RWPE2 (cell line): ENCODE results near the gene YY1.

Source experiments
- ATAC-seq: fragments of 200-7000 bp; cut with Tn5 transposase; 3 replicates; pipeline ENCODE4 v1.9.1; 2021; ENCODE audit warnings: low read depth
- DNase-seq: peaks from one replicate; pipeline ENCODE4 v3.0.0-alpha.2; 2020; ENCODE audit warnings: low spot score
- H3K27ac ChIP-seq: fragments of 450-650 bp; 2 replicates; pipeline ENCODE4 v1.5.1; 2017; ENCODE audit warnings: mild to moderate bottlenecking; ENCODE audit not compliant: poor library complexity, severe bottlenecking
- H3K27me3 ChIP-seq: fragments of 250-450 bp; sonication (Bioruptor Pico); 2 replicates; pipeline ENCODE4 v1.5.1; 2021; ENCODE audit warnings: mild to moderate bottlenecking, moderate library complexity; ENCODE audit not compliant: insufficient read depth, poor library complexity, severe bottlenecking
- H3K36me3 ChIP-seq: fragments of 250-450 bp; sonication (Bioruptor Pico); 2 replicates; pipeline ENCODE4 v1.5.1; 2020; ENCODE audit warnings: low read depth, mild to moderate bottlenecking, moderate library complexity
- H3K4me1 ChIP-seq: fragments of 250-450 bp; sonication (Bioruptor Pico); 2 replicates; pipeline ENCODE4 v1.5.1; 2021; ENCODE audit warnings: mild to moderate bottlenecking, moderate library complexity; ENCODE audit not compliant: insufficient read depth, poor library complexity, severe bottlenecking
- H3K4me3 ChIP-seq: fragments of 250-450 bp; sonication (Bioruptor Pico); 2 replicates; pipeline ENCODE4 v1.5.1; 2021; ENCODE audit warnings: mild to moderate bottlenecking, moderate library complexity; ENCODE audit not compliant: severe bottlenecking
- H3K9me3 ChIP-seq: fragments of 250-450 bp; sonication (Bioruptor Pico); 2 replicates; pipeline ENCODE4 v1.5.1; 2021; ENCODE audit warnings: mild to moderate bottlenecking, moderate library complexity; ENCODE audit not compliant: severe bottlenecking
- TF ChIP-seq, protein P1 (sequence below): fragments of 450-650 bp; IDR thresholded peaks from one replicate; pipeline ENCODE4 v1.5.1; 2017; ENCODE audit warnings: mild to moderate bottlenecking, moderate library complexity; ENCODE audit not compliant: poor library complexity, severe bottlenecking

The YY1 gene

DNA sequence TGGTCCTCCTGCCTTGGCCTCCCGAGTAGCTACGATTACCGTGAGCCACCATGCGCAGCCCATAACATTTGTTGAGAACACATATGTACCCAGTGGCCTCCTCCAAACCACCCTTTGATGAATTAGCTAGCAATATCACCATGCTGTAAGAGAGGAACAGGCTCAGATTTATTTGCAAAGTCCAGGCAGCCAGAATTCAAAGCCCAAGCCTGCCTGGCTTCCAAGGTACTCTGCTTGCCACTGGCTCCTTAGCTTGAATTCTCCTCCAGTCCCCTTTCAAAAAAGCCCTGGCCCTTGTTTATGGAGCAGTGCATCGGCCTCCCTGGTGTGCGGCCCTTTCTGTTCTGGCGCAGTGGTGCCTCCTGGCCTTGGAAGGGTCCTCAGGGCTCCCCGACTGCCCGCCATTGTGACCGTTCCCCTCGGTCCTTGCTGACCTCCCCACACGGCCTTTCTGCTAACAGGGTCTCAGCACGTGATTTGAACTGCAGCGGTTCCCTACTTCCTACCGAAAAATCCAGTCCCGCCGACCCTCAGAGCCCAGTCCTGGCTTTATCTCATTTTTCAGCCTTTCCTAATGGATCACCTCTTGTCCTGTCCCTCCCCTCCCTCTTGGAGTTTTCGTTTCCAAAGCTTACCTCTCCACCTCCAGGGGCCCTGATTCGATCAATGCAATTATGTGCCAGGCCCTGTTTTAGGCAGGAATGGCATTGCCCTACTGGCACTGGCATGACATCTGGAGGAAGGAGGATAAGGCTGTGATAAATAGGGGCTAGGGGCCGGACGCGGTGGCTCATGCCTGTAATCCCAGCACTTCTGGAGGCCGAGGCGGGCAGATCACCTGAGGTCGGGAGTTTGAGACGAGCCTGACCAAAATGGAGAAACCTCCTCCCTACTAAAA lies 45.3 kb downstream of the YY1 start:
- DNase-seq: no peak
- H3K4me3 ChIP-seq: no peak overlapping the region
- H3K27ac ChIP-seq: peak overlapping the region; percentile 39
- peaks cover 24% of the 10 kb centered on the region for H3K4me1 ChIP-seq
- no peaks in the 10 kb centered on the region for H3K9me3 ChIP-seq
- peaks cover 5% of the 10 kb centered on the region; the same call in 1 of the 2 replicates for H3K36me3 ChIP-seq
- no peak for ATAC-seq
- TF ChIP-seq, protein P1, sequence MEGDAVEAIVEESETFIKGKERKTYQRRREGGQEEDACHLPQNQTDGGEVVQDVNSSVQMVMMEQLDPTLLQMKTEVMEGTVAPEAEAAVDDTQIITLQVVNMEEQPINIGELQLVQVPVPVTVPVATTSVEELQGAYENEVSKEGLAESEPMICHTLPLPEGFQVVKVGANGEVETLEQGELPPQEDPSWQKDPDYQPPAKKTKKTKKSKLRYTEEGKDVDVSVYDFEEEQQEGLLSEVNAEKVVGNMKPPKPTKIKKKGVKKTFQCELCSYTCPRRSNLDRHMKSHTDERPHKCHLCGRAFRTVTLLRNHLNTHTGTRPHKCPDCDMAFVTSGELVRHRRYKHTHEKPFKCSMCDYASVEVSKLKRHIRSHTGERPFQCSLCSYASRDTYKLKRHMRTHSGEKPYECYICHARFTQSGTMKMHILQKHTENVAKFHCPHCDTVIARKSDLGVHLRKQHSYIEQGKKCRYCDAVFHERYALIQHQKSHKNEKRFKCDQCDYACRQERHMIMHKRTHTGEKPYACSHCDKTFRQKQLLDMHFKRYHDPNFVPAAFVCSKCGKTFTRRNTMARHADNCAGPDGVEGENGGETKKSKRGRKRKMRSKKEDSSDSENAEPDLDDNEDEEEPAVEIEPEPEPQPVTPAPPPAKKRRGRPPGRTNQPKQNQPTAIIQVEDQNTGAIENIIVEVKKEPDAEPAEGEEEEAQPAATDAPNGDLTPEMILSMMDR: no peak
- no peaks in the 10 kb centered on the region for H3K27me3 ChIP-seq

DNA sequence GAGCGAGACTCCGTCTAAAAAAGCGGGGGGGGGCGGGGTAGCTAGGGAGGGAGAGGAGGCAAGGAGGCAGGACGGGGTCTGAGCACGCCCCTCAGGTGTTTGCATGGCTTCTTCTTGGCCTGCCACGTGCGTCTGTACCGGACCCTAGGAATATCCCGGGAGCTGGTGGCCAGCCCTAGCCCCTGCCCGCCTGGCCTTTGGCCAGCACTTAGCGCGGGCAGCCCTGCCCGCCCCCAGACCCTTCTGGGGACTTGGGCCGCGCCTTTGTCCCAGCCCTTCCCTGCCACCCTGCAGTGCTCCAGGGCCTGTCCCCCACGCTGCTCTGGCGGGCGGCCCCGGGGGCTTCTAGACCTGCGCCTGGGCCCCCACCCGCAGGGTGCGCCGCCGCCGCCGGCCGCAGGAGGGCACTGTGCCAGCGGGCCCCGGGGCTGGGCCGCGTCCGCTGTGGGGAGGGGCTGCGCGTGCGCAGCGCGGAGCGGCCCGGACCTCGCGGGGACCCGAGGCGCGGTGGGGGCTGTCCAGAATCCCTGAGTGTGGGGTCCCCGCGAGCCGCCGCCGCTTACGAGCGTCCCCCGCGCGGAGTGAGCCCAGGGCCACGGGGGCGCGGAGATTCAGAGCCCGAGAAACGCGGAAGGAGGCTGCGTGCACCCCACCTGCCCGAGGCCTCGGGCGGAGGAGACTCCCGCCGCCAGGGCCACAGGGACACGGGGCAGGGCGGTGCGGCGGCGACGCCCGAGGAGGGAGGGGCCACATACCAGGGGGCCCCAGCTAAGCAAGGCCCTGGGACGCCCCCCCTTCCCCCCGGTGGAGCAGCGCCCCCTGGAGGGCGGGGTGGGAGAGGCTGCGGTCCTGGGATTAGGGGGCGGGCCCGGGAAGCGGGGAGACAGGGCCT lies 46.3 kb downstream of the YY1 start:
- ATAC-seq: peak; percentile 68
- Histone ChIP-seq H3K27ac (peak overlapping the region; percentile 39), H3K27me3 (no peaks in the 10 kb centered on the region), H3K4me1 (peaks cover 22% of the 10 kb centered on the region), H3K36me3 (peaks cover 1% of the 10 kb centered on the region; the same call in 1 of the 2 replicates), H3K4me3 (peak overlapping the region; percentile 88), H3K9me3 (no peaks in the 10 kb centered on the region)
- TF ChIP-seq, protein P1: peak; percentile 99
- no peak for DNase-seq

DNA sequence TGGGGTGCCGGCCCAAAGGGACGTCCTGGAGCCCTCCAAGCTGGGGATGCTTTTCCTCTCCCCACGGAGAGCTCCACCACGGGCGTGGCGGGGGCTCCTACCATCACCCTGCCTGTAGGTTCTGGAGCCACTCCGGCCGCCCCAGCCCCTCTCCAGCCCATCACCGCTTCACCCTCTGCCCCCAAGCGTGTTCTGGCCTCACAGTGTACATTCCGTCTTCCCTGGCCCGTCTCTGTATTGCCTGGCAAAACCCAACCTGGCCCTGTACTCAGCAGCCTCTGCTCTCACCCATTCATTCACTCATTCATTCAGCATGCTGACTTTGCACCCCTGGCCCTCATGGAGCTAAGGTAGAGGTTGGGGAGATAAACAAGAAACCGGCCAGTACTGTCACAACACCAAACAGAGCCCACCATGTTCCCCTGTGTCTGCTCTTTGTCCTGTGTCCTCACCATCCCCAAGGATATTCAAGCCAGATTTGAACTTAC lies 47.0 kb downstream of the YY1 start:
- ATAC-seq: no peak

DNA sequence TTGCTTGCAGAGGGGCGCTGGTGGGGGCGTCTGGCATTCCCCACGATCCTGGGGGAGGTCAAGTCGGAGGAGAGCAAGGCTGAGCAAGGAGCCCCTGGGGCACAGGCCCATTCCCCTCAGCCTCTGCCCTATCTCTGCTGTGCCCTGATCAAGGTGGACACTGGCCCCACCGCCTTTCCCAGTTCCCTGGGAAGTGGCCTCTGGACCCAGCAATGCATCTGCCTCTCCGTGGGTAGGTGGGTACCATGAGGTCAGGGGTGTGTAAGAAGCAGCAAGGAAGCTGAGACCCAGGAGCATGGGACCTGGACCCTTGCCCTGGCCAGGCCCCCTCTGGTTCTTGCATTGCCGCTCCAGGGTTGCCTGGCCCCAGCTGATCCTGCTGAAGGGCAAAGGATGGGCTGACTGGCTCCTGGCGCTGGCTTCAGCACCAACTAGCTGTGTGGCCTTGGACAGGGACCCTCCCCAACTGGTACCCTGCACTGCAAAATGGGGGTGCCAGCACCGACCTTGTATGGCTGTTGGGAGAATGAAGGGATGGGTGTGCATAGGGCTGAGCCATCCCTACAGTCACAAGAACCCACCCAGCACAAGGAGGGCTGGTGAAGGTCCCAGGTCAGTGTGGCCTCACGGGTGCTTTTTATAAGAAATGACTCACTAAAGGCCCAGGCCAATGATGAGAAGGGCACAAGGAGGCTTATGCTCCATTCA lies 47.7 kb downstream of the YY1 start:
- TF ChIP-seq, protein P1: no peak
- Histone ChIP-seq H3K27ac (no peak overlapping the region), H3K9me3 (no peaks in the 10 kb centered on the region), H3K36me3 (peaks cover 6% of the 10 kb centered on the region), H3K27me3 (no peaks in the 10 kb centered on the region), H3K4me1 (peaks cover 11% of the 10 kb centered on the region), H3K4me3 (no peak overlapping the region)
- DNase-seq (no peak), ATAC-seq (no peak)

More for the DNA sequence above, 47.0 kb downstream of the YY1 start:
- no peak for DNase-seq
- Histone ChIP-seq H3K27ac (peak overlapping the region; percentile 39), H3K9me3 (no peaks in the 10 kb centered on the region), H3K27me3 (no peaks in the 10 kb centered on the region), H3K36me3 (no peaks in the 10 kb centered on the region; the same call in 1 of the 2 replicates), H3K4me1 (peaks cover 18% of the 10 kb centered on the region), H3K4me3 (peak overlapping the region; percentile 88)
- TF ChIP-seq, protein P1: no peak
